Astrocyte (in vitro differentiated cells and primary cell): Measurements from ENCODE around the gene PCMTD2. TPM values are rescaled to one million over a fixed set of nuclear protein-coding genes. Genes with fewer than 3 reads are reported as not detected.

Experiments used
- DNase-seq: peaks from one replicate; pipeline ENCODE4 v3.0.0-alpha.2; 2010; ENCODE audit warnings: low read depth
- FAIRE-seq: peaks from 2 replicates; lab custom pipeline; 2011; peaks lifted over from hg19 to GRCh38; lab: Jason Lieb, UNC
- H2AFZ ChIP-seq: 2 replicates; pipeline ENCODE4 v1.6.0; 2012; ENCODE audit warnings: low read depth, low read length, inconsistent platforms
- H3K27ac ChIP-seq: 2 replicates; pipeline ENCODE4 v1.5.1; 2011; ENCODE audit warnings: low read depth, low read length, inconsistent platforms
- H3K27me3 ChIP-seq: 2 replicates; pipeline ENCODE4 v1.6.0; 2011; ENCODE audit warnings: low read length, inconsistent platforms; ENCODE audit not compliant: insufficient read depth
- H3K36me3 ChIP-seq: 2 replicates; pipeline ENCODE4 v1.5.1; 2011; ENCODE audit warnings: low read length, inconsistent platforms; ENCODE audit not compliant: insufficient read depth
- H3K4me1 ChIP-seq: 2 replicates; pipeline ENCODE4 v1.5.1; 2011; ENCODE audit warnings: low read length, inconsistent platforms; ENCODE audit not compliant: insufficient read depth
- H3K4me2 ChIP-seq: 2 replicates; pipeline ENCODE4 v1.6.0; 2012; ENCODE audit warnings: low read length, inconsistent platforms
- H3K4me3 ChIP-seq: 2 replicates; pipeline ENCODE4 v1.5.1; 2011; ENCODE audit warnings: low read depth, mild to moderate bottlenecking, low read length, inconsistent platforms; ENCODE audit not compliant: insufficient read depth
- H3K79me2 ChIP-seq: 2 replicates; pipeline ENCODE4 v1.6.0; 2012; ENCODE audit warnings: mild to moderate bottlenecking, low read length, inconsistent platforms; ENCODE audit not compliant: insufficient read depth
- H3K9ac ChIP-seq: 2 replicates; pipeline ENCODE4 v1.6.0; 2012; ENCODE audit warnings: mild to moderate bottlenecking, low read length, inconsistent platforms
- H3K9me3 ChIP-seq: 2 replicates; pipeline ENCODE4 v1.5.1; 2012; ENCODE audit warnings: low read depth, mild to moderate bottlenecking, low read length, inconsistent platforms; ENCODE audit not compliant: insufficient read depth
- H4K20me1 ChIP-seq: 2 replicates; pipeline ENCODE4 v1.6.0; 2012; ENCODE audit warnings: low read length, inconsistent platforms; ENCODE audit not compliant: insufficient read depth
- H3K27ac Mint-ChIP-seq: one replicate; pipeline ENCODE4 v1.8.0; 2021; ENCODE audit warnings: mild to moderate bottlenecking, mixed read lengths; ENCODE audit not compliant: unreplicated experiment
- H3K27me3 Mint-ChIP-seq: one replicate; pipeline ENCODE4 v1.8.0; 2021; ENCODE audit warnings: low read depth, mixed read lengths; ENCODE audit not compliant: unreplicated experiment
- H3K36me3 Mint-ChIP-seq: one replicate; pipeline ENCODE4 v1.8.0; 2021; ENCODE audit warnings: low read depth, mixed read lengths; ENCODE audit not compliant: unreplicated experiment
- H3K4me1 Mint-ChIP-seq: one replicate; pipeline ENCODE4 v1.8.0; 2021; ENCODE audit warnings: low read depth, mixed read lengths; ENCODE audit not compliant: unreplicated experiment
- H3K4me3 Mint-ChIP-seq: one replicate; pipeline ENCODE4 v1.8.0; 2021; ENCODE audit warnings: mild to moderate bottlenecking, moderate library complexity, mixed read lengths; ENCODE audit not compliant: unreplicated experiment
- H3K9me3 Mint-ChIP-seq: one replicate; pipeline ENCODE4 v1.8.0; 2021; ENCODE audit warnings: mild to moderate bottlenecking, mixed read lengths; ENCODE audit not compliant: unreplicated experiment
- CTCF ChIP-seq: IDR thresholded peaks from 2 replicates; pipeline ENCODE4 v1.5.1; 2011; ENCODE audit warnings: low read depth, mild to moderate bottlenecking, inconsistent platforms, low read length, moderate library complexity; ENCODE audit not compliant: insufficient read depth
- EZH2 ChIP-seq: IDR thresholded peaks from 2 replicates; pipeline ENCODE4 v1.6.1; 2012; ENCODE audit warnings: mild to moderate bottlenecking, low read length, inconsistent platforms; ENCODE audit not compliant: insufficient read depth
- total RNA-seq: library from RNA; stranded (reverse); gene quantifications from 2 replicates; pipeline ENCODE4 v1.2.1, GENCODE V29; 2021

PCMTD2 gene
- total RNA-seq, 1 donor from 2014 or later = 40.0 TPM

- no peak for DNase-seq
- H3K4me2 ChIP-seq = no peak overlapping the region
- H3K27ac ChIP-seq = no peak overlapping the region
- peaks cover 7% of the 10 kb centered on the region for H3K27me3 ChIP-seq
- peaks cover 32% of the 10 kb centered on the region for H3K27me3 Mint-ChIP-seq
- no peaks in the 10 kb centered on the region for H3K9me3 ChIP-seq
- no peaks in the 10 kb centered on the region for H3K79me2 ChIP-seq
- no peaks in the 10 kb centered on the region for H3K36me3 Mint-ChIP-seq
- H3K4me1 Mint-ChIP-seq = no peaks in the 10 kb centered on the region
- H3K36me3 ChIP-seq = no peaks in the 10 kb centered on the region
- no peaks in the 10 kb centered on the region for H4K20me1 ChIP-seq
- H3K9ac ChIP-seq = no peak overlapping the region
- peaks cover 5% of the 10 kb centered on the region for H3K9me3 Mint-ChIP-seq
- H3K4me3 Mint-ChIP-seq = no peak overlapping the region
- H3K27ac Mint-ChIP-seq = no peak overlapping the region
- no peak overlapping the region for H3K4me3 ChIP-seq
- no peak overlapping the region for H2AFZ ChIP-seq
- no peak for TF ChIP-seq CTCF
- TF ChIP-seq EZH2 = no peak
- FAIRE-seq = no peak
- no peaks in the 10 kb centered on the region for H3K4me1 ChIP-seq
Observed at GRCh38 chr20:64239449-64240242, 15.9 kb upstream of the PCMTD2 start.

- H3K27me3 Mint-ChIP-seq = peaks cover 37% of the 10 kb centered on the region
Observed at GRCh38 chr20:64240243-64241015, 15.1 kb upstream of the PCMTD2 start.

More at GRCh38 chr20:64240243-64241015, 15.1 kb upstream of the PCMTD2 start:
- H3K27ac Mint-ChIP-seq = no peak overlapping the region
- Histone ChIP-seq H2AFZ (no peak overlapping the region), H3K4me2 (no peak overlapping the region), H3K4me3 (no peak overlapping the region), H3K27ac (no peak overlapping the region), H3K79me2 (no peaks in the 10 kb centered on the region), H3K9ac (no peak overlapping the region), H3K36me3 (no peaks in the 10 kb centered on the region), H4K20me1 (no peaks in the 10 kb centered on the region), H3K27me3 (peaks cover 10% of the 10 kb centered on the region), H3K4me1 (no peaks in the 10 kb centered on the region), H3K9me3 (no peaks in the 10 kb centered on the region)
- FAIRE-seq = no peak
- H3K4me3 Mint-ChIP-seq = no peak overlapping the region
- peaks cover 2% of the 10 kb centered on the region for H3K36me3 Mint-ChIP-seq
- no peak for DNase-seq
- no peak for TF ChIP-seq EZH2
- TF ChIP-seq CTCF = no peak
- H3K9me3 Mint-ChIP-seq = peaks cover 5% of the 10 kb centered on the region
- H3K4me1 Mint-ChIP-seq = no peaks in the 10 kb centered on the region
